ENCODE measurements around the gene OSCP1.

- TF ChIP-seq CTCF (conservative IDR thresholded peaks at IDR 0.05; ENCODE audit: low read length) (no peak), EZH2phosphoT487 (IDR thresholded peaks at IDR 0.05; ENCODE audit: borderline replicate concordance) (no peak)
Measured at GRCh38 chr1:36487906-36488305, 37.7 kb upstream of the OSCP1 start.
